ENCODE results near the gene PIGBOS1. TPM values are rescaled to one million over a fixed set of nuclear protein-coding genes. Genes with fewer than 3 reads are reported as not detected.

The PIGBOS1 gene
- polyA plus RNA-seq, 2 of the 4 experiments (the other 2 are of a cell fraction): 33.5 to 42.3 TPM

- FAIRE-seq: no peak
- Histone ChIP-seq H3K27ac (no peak overlapping the region), H3K9me3 (no peaks in the 10 kb centered on the region), H3K4me3 (no peak overlapping the region), H3K4me1 (no peaks in the 10 kb centered on the region), H3K4me2 (no peak overlapping the region)
- ChIA-PET POLR2A (no interaction called here), CTCF (interaction anchor here (1.5 kb wide), 1 partner anchor 39 kb away, joined by 4 read pairs; no protein-coding TSS in a partner anchor)
- ATAC-seq: no peak
- WGBS (ENCODE audit: missing lambda C conversion rate): 91% methylated on average over 6 of the region's 6 CpGs
- TF ChIP-seq TFCP2L1 (CRISPR knock-in tag; IDR thresholded peaks at IDR 0.05) (no peak), FOXS1 (CRISPR knock-in tag; IDR thresholded peaks at IDR 0.05) (no peak), TP53 (CRISPR knock-in tag; IDR thresholded peaks at IDR 0.05) (no peak), HDAC2 (IDR thresholded peaks at IDR 0.05) (no peak), FOSL2 (IDR thresholded peaks at IDR 0.05) (no peak), FOSL2 (CRISPR knock-in tag; IDR thresholded peaks at IDR 0.05) (no peak), NPAS2 (CRISPR knock-in tag; IDR thresholded peaks at IDR 0.05; ENCODE audit: borderline replicate concordance) (no peak), KDM1A (IDR thresholded peaks at IDR 0.05; ENCODE audit: low read depth) (no peak), JUN (IDR thresholded peaks at IDR 0.05) (no peak), ESRRA (IDR thresholded peaks at IDR 0.05; ENCODE audit: borderline replicate concordance, low read length) (no peak), MYC (IDR thresholded peaks at IDR 0.05; ENCODE audit: borderline replicate concordance, low read length) (no peak), SMC3 (IDR thresholded peaks at IDR 0.05) (no peak), SREBF2 (IDR thresholded peaks at IDR 0.05) (no peak), HOXA7 (CRISPR knock-in tag; IDR thresholded peaks at IDR 0.05) (no peak), ZC3H11A (IDR thresholded peaks at IDR 0.05) (no peak), HOXB13 (CRISPR knock-in tag; IDR thresholded peaks at IDR 0.05; ENCODE audit: low read depth) (no peak), BHLHE40 (IDR thresholded peaks at IDR 0.05; ENCODE audit: low read depth, low read length) (no peak)
- TF ChIP-seq, protein P1, sequence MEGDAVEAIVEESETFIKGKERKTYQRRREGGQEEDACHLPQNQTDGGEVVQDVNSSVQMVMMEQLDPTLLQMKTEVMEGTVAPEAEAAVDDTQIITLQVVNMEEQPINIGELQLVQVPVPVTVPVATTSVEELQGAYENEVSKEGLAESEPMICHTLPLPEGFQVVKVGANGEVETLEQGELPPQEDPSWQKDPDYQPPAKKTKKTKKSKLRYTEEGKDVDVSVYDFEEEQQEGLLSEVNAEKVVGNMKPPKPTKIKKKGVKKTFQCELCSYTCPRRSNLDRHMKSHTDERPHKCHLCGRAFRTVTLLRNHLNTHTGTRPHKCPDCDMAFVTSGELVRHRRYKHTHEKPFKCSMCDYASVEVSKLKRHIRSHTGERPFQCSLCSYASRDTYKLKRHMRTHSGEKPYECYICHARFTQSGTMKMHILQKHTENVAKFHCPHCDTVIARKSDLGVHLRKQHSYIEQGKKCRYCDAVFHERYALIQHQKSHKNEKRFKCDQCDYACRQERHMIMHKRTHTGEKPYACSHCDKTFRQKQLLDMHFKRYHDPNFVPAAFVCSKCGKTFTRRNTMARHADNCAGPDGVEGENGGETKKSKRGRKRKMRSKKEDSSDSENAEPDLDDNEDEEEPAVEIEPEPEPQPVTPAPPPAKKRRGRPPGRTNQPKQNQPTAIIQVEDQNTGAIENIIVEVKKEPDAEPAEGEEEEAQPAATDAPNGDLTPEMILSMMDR (IDR thresholded peaks at IDR 0.05): no peak
- TF ChIP-seq, protein P2, sequence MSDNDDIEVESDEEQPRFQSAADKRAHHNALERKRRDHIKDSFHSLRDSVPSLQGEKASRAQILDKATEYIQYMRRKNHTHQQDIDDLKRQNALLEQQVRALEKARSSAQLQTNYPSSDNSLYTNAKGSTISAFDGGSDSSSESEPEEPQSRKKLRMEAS (IDR thresholded peaks at IDR 0.05): no peak
- TF ChIP-seq, protein P3, sequence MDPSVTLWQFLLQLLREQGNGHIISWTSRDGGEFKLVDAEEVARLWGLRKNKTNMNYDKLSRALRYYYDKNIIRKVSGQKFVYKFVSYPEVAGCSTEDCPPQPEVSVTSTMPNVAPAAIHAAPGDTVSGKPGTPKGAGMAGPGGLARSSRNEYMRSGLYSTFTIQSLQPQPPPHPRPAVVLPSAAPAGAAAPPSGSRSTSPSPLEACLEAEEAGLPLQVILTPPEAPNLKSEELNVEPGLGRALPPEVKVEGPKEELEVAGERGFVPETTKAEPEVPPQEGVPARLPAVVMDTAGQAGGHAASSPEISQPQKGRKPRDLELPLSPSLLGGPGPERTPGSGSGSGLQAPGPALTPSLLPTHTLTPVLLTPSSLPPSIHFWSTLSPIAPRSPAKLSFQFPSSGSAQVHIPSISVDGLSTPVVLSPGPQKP (IDR thresholded peaks at IDR 0.05; ENCODE audit: low read depth, low read length): no peak
- no peak for DNase-seq (ENCODE audit: low read depth in 1 of 2, low spot score in 1 of 2)
These were observed 48.6 kb downstream of the PIGBOS1 start for GRCh38 chr15:55270291-55270690.

DNA sequence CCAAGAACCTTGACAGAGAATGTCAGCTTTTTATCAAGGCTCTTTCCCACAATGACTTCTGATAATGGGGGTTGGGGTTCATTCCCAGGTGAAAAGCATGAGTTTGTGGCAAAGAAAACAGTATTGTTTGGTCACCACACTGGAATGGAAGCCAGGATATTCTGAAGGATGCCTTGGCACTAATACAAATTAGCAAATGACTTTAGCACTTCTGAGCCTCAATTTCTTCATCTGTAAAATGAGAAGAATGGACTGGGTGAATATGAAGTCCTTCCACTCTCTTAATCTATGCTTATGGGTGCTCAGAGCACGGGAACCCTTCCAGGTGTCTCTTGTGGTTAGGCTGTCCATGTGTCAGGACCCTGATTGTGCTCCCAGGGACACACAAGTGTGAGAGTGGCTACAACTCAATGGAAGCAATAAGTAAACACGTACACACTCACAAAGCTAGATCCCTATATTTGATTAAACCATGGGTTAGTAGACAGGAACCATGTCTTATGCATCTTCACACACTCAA, 50.7 kb downstream of the PIGBOS1 start:
- Histone ChIP-seq H3K27ac (no peak overlapping the region), H3K4me3 (no peak overlapping the region), H3K9me3 (no peaks in the 10 kb centered on the region), H3K4me2 (no peak overlapping the region), H3K4me1 (no peaks in the 10 kb centered on the region)
- ChIA-PET POLR2A (no interaction called here), CTCF (interaction anchor here (1.4 to 2.6 kb wide), 3 partner anchors 15 to 51 kb away, joined by 5 to 7 read pairs (median 7); no protein-coding TSS in a partner anchor)
- DNase-seq (ENCODE audit: low read depth in 1 of 2, low spot score in 1 of 2) (no peak), ATAC-seq (no peak), FAIRE-seq (no peak)
- WGBS (ENCODE audit: missing lambda C conversion rate): 52% methylated on average over 2 of the region's 2 CpGs
- TF ChIP-seq, protein P4, sequence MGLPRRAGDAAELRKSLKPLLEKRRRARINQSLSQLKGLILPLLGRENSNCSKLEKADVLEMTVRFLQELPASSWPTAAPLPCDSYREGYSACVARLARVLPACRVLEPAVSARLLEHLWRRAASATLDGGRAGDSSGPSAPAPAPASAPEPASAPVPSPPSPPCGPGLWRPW (IDR thresholded peaks at IDR 0.05): no peak
- no peak for TF ChIP-seq TP53 (CRISPR knock-in tag; IDR thresholded peaks at IDR 0.05)
- no peak for TF ChIP-seq MYC (IDR thresholded peaks at IDR 0.05; ENCODE audit: borderline replicate concordance, low read length)
- TF ChIP-seq FOSL2 (IDR thresholded peaks at IDR 0.05): no peak
- TF ChIP-seq FOSL2 (CRISPR knock-in tag; IDR thresholded peaks at IDR 0.05): no peak

All from A549 (cell line).